HFF-Myc (cell line): ENCODE measurements around the gene SLC5A5.

Experiments
- DNase-seq: peaks from one replicate; pipeline ENCODE4 v3.0.0-alpha.2; 2011; ENCODE audit warnings: low read depth; ENCODE audit errors: extremely low read depth
- H3K4me3 ChIP-seq: replicated peaks from 2 replicates; pipeline ENCODE4 v1.5.1; 2011; ENCODE audit warnings: low read depth, mild to moderate bottlenecking, control low read depth, low read length
- TF ChIP-seq, protein P1 (sequence below): IDR thresholded peaks from 2 replicates; pipeline ENCODE4 v1.5.1; 2012; ENCODE audit warnings: mild to moderate bottlenecking, low read depth, low read length, control low read depth; ENCODE audit errors: missing control alignments

Gene SLC5A5

DNA sequence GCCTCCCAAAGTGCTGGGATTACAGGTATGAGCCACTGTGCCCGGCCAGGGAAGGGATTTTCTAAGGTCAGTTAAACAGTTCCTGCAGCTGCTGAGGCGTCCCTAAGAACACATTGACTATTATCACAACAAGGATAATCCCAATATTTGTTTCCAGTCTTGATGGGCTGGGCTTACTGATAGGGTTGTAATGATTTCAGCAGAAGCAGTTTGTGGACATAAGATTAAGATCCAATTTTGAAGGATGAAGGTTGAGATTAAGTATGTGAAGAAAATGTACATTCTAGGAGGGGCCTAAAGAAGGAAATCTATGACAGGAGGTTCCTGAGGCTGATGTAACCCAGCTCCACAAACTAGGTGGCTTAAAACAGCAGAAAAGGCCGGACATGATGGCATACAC lies 50.4 kb downstream of the SLC5A5 start:
- TF ChIP-seq, protein P1, sequence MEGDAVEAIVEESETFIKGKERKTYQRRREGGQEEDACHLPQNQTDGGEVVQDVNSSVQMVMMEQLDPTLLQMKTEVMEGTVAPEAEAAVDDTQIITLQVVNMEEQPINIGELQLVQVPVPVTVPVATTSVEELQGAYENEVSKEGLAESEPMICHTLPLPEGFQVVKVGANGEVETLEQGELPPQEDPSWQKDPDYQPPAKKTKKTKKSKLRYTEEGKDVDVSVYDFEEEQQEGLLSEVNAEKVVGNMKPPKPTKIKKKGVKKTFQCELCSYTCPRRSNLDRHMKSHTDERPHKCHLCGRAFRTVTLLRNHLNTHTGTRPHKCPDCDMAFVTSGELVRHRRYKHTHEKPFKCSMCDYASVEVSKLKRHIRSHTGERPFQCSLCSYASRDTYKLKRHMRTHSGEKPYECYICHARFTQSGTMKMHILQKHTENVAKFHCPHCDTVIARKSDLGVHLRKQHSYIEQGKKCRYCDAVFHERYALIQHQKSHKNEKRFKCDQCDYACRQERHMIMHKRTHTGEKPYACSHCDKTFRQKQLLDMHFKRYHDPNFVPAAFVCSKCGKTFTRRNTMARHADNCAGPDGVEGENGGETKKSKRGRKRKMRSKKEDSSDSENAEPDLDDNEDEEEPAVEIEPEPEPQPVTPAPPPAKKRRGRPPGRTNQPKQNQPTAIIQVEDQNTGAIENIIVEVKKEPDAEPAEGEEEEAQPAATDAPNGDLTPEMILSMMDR: no peak
- no peak for DNase-seq
- H3K4me3 ChIP-seq: no peak overlapping the region

DNA sequence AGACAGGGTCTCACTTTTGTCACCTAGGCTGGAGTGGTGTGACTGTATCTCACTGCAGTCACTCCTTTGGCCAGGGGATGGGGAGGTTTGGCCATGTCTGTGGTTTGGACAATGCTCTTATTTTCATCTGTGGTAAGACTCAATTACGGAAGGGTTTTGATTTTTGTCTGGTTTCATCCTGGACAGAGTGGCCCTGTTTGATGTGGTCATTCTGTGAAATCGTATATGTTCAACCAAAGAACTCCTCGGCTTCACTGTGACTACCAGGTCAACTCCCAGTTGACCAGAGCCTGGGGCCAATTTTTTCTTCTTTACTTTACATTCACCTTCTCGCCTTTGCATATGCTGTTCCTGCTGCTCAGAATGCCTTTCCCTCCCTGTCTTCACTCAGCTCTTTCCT lies 54.3 kb downstream of the SLC5A5 start:
- TF ChIP-seq, protein P1: no peak
- H3K4me3 ChIP-seq: no peak overlapping the region
- DNase-seq: no peak

DNA sequence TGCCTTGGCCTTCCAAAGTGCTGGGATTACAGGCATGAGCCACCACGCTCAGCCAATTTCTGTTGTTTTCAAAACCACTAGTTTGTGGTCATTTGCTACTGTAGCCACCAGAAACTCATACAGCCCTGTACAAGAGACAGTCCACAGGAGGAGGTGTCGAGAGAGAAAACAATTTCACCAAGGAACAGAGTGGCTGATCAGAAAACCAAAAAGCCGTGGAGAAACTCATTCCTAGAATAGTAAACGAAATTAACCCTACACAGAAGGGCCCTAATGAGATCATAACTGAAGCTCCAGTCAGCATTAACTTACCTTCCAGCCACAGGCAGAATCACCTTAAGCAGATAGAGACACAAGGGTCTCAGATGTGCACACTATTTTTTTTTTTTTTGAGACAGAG lies 57.3 kb downstream of the SLC5A5 start:
- TF ChIP-seq, protein P1: no peak
- H3K4me3 ChIP-seq: no peak overlapping the region
- no peak for DNase-seq

DNA sequence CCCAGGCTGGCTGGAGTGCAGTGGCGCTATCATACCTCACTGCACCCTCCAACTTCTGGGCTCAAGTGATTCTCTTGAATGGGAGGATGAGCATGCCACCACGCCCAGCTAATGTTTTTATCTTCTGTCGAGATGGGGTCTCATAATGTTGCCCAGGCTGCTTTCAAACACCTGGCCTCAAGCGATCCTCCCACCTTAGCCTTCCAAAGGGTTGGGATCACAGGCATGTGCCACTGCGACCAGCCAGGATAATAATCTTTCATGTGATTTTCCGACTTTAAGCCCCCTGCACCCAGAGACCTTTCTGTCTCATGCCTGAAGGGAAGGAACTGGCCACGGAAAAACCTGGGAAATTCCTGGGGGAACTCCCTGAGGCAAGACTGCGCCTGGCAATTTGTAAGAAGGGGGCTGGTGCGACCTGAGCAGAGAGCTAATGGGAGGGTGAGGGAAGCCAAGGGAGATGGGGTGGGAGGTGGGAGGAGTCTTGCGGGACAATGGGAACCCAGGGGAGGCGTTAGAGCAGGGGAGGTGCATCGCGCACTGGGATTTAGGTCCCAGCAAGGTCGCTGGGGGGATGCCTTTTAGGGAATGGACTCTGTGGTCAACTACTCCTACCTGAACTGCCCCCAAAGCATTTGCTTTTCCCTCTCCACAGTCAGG lies 59.9 kb downstream of the SLC5A5 start:
- no peak for DNase-seq
- peak overlapping the region; percentile 99 for H3K4me3 ChIP-seq
- TF ChIP-seq, protein P1: no peak

DNA sequence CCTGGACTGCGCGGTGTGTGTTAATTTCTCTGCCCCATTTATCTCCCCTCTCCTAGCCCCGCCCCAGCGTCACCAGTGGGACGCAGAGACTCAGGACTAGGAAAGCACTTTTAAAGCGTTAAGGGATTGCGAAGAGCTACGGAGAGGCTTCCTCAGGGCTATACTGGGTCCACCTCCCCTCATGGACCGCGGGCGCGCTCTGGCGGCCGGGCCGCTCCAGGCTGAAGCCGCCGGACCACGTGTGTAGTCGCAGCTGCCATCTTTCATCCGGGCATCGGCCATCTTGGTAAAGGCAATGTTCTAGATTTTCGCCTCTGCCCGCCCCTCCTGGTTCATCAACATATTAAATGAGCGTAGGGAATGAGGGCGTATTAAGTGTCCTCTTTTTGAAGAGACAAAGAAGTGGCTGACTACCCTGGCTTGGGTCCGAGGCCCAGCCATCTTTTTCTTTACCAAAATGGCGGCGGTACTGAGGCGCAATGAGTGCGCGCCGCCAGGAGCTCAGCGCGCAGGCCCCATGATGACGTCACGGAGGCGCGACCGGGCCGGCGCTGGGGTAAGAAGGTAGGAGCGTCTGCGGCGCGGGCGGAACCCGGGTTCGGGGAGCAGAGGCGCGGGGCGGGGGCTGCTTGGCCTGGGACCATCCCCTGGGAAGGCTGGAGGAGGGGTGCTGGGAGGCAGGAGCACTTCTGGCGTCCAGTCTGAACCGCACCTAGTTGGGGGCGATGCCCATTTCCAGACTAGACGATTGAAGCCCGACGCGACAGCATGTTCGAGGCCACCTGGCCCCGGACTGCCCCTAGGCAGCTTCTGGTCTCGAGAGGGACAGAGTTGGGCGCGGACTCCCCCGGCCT lies 61.0 kb downstream of the SLC5A5 start, which contains the start of gene CCDC124:
Gene CCDC124 (plus strand): TSS at position 531 of the 854 bp plus-strand sequence. CDS start 3,406 bp downstream, outside the sequence.
- peak within 1 kb of the TSS; percentile 99 for H3K4me3 ChIP-seq
- TF ChIP-seq, protein P1: peak; percentile 95
- DNase-seq: peak; percentile 77

DNA sequence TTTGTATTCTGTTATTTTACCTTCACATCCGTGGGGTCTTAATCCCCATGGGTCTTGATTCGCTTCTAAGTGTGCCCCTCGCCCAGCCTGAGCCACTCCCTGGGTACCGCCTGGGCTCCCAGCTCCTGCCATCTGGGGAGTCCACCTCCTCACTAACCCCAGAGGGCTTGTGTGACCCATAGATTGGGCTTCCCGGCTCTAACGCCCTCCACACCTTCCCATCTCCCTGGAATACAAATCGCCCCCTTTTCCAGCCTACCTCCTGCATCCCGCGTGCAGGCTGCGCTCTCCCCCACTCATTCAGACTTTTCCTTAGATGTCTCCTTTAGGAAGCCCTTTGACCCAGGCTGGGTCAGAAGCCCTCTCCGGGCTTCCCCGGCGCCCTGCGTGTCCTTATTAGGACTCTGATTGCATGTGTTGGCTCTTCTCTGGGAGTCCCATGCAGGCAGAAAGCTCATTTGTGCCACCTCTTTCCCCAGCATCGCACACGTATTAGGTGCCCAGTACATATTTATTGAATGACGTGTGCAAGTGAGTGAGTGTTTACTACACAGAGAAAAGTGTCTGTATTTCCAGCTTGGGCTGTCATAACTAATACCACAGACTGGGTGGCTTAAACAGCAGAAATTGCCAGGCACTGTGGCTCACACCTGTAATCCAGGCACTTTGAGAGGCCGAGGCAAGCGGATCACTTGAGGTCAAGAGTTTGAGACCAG lies 61.8 kb downstream of the SLC5A5 start:
- H3K4me3 ChIP-seq: peak overlapping the region; percentile 99
- TF ChIP-seq, protein P1: no peak
- DNase-seq: no peak
